Motor neuron (in vitro differentiated cells): Measurements from ENCODE around the gene GPX6. TPM values are rescaled to one million over a fixed set of nuclear protein-coding genes. Genes with fewer than 3 reads are reported as not detected.

Source experiments
- ATAC-seq, 8 experiments: fragments of 200-7000 bp; cut with Tn5 transposase; replicated peaks in 6 of 8; 2 replicates each; pipeline ENCODE4 v1.8.0; 2021; ENCODE audit warnings: mild to moderate bottlenecking in 8 of 8, moderate library complexity in 8 of 8
- H3K27ac ChIP-seq, 2 donors: fragments of 250-450 bp; sonication (Bioruptor Pico); 2 replicates each; pipeline ENCODE4 v1.9.0; 2021; ENCODE audit warnings: antibody characterized with exemption in 2 of 2, mild to moderate bottlenecking in 2 of 2, moderate library complexity in 1 of 2
- H3K4me1 ChIP-seq, 2 donors: fragments of 250-450 bp; sonication (Bioruptor Pico); replicated peaks in 1 of 2; 2 replicates each; pipeline ENCODE4 v1.6.1; 2021; ENCODE audit warnings: antibody characterized with exemption in 2 of 2, mild to moderate bottlenecking in 2 of 2, moderate library complexity in 1 of 2
- H3K4me3 ChIP-seq, 5 donors: fragments of 250-450 bp; sonication (Bioruptor Pico); 2 replicates each; pipeline ENCODE4 v1.9.0; 2021; ENCODE audit warnings: antibody characterized with exemption in 5 of 5, mild to moderate bottlenecking in 5 of 5, moderate library complexity in 4 of 5
- WGBS, 10 experiments: fragments of 450-650 bp; shearing (Covaris generic); methylation state at CpG; one replicate each; pipeline ENCODE4 v1.0.0; 2022; 5-methylcytosine and 5-hydroxymethylcytosine counted together
- in situ Hi-C, 9 experiments: fragments of 400-800 bp; cut with MboI; loops; one replicate each; pipeline ENCODE4 v1.15.0; 2021; ENCODE audit warnings: low sequenced_read_pairs in 9 of 9, low pct_unique_long_range_greater_than_20kb in 2 of 9; ENCODE audit not compliant: unreplicated experiment in 9 of 9
- total RNA-seq, 8 experiments: library from RNA; unstranded; fragments of 300-600 nt; gene quantifications; 2 replicates each; pipeline versions ENCODE4 v1.2.3 to v1.2.4, GENCODE V29; 2022

Gene GPX6
- total RNA-seq, 8 experiments from 2014 or later, result 0.15 to 0.38 TPM; not detected in 6

DNA sequence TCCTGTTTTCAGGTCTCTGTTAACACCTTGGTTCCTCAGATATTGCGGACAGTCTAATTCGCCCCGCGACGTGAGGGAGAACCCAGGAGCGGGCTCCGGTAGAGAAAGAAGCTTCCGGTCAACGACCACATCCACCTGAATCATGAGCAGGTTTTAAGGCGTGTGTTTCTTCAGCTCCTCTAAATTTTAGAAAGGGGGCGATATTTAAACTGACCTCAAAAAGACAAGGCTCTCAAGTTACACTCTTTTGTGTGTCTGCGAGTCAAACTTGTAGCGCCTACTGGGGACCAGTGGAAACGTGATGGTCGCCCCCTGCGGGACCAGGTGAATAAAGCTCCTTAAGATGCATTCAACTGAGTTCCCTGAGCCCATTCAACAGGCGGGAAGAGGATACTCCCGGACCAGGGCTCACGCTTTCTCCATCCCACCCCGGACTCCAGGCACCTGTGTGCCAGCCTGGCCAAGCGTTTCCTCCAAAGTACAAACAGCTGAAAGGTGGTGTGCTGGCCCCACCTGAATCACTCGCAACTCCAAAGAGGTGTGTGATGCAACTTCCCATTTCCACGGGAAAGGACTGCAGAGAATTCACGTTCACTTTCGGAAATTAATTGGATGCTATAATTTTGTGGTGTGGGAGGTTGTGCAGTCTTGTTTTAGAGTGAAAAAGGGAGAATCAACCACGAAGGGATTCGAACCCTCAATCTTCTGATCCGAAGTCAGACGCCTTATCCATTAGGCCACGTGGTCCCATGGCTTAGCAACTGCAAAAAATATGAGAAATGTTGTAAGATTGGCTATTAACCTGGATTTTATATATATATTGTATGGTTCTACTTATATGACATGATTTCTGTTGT is 27.1 kb upstream of the GPX6 start:
- ATAC-seq, result peak; percentile 74 to 89 (median 83)
- in situ Hi-C loops, result no loop called here
- Histone ChIP-seq H3K27ac (no peak overlapping the region), H3K4me3 (peak overlapping the region; percentile 12 to 36 (median 27)), H3K4me1 (peaks cover 0 to 5% of the 10 kb centered on the region in 2 donors)
- 0 to 34% (median 14%) methylated on average over 3 to 23 of the region's 30 CpGs for WGBS, 10 experiments

DNA sequence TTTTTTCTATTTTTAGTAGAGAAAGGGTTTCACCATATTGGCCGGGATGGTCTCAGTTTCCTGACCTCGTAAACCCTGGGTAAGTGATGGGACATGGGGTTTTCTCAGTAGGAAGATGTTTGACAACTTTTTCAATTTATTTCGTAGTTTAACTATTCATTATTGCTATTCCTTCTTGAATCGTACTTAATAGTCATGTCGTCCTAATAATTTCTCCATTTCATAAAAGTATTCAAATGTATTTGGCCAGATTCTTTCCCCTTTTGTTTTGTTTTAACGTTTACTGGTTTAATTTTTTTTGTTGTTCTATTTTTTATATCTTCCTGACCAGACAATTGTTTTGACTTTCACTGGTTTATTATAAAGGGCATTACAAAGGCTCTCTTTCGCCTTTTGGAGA is 26.4 kb upstream of the GPX6 start:
- 33 to 81% (median 70%) methylated on average over 3 to 7 of the region's 7 CpGs for WGBS, 10 experiments

DNA sequence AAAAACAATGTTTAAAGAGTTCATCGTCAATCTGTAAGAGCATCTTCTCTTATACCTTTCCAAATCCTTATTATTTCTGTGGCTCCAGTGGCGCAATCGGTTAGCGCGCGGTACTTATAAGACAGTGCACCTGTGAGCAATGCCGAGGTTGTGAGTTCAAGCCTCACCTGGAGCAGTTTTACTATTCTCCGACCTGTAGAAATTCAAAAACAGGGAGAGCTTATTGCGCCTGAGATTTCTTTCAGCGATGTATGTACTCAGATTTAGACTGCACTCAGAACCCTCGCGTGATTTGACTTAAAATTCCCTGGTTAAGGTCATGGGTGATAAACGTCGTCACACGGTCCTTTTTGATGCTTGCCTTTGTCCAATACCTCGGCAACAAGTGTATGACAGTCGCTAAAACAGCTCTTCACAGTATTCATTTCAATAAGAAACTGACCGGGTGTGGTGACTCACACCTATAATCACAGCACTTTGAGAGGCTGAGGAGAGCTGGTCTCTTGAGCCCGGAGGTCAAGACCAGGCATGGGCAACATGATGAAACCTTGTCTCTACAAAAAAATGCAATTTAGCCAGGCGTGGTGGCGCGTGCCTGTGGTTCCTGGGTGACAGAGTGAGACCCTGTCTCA is 22.0 kb upstream of the GPX6 start:
- ATAC-seq, result peak in 7 of 8 experiments; percentile 14 to 88 (median 60)
- 11 to 60% (median 43%) methylated on average over 5 to 22 of the region's 22 CpGs for WGBS, 10 experiments
- Histone ChIP-seq H3K27ac (no peak overlapping the region), H3K4me1 (no peaks in the 10 kb centered on the region), H3K4me3 (peak overlapping the region in 2 of 5 donors; percentile 0 to 11)
- in situ Hi-C loops, result no loop called here

More for the DNA sequence above, 26.4 kb upstream of the GPX6 start:
- no peak overlapping the region for H3K27ac ChIP-seq
- in situ Hi-C loops, result no loop called here
- H3K4me1 ChIP-seq, result peaks cover 0 to 5% of the 10 kb centered on the region in 2 donors
- no peak for ATAC-seq
- peak overlapping the region in 4 of 5 donors; percentile 15 to 36 (median 30) for H3K4me3 ChIP-seq

DNA sequence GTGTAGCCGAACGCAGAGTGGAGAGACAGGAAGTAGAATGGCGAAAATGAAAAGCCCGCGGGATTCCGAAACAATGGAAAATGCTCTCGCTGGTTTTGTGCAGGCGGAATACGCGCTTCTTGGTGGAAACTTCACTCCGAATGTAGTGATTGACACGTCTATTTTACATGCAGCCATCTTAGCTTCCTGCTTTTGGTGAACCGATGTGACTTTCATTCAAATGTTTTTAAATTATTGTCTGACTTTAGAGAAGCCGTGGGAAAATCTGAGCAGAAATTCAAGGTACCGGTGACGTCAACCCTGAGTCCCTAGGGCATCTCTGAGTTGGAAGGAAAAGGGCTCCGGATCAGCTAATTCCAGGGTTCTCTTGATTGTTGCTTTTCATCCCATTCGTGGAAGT is 21.5 kb upstream of the GPX6 start:
- peak overlapping the region in 3 of 5 donors; percentile 0 to 15 (median 11) for H3K4me3 ChIP-seq
- H3K4me1 ChIP-seq, result no peaks in the 10 kb centered on the region
- 0 to 41% (median 20%) methylated on average over 1 to 18 of the region's 18 CpGs for WGBS, 10 experiments
- H3K27ac ChIP-seq, result no peak overlapping the region
- ATAC-seq, result peak in 1 of 8 experiments; percentile 53
- in situ Hi-C loops, result no loop called here

- in situ Hi-C loops, result no loop called here
- WGBS, 10 experiments, result 0 to 83% (median 41%) methylated on average over 1 to 2 of the region's 2 CpGs; no CpG with 5 or more reads in 2 of the 10 experiments
- no peak for ATAC-seq
- H3K4me1 ChIP-seq, result no peaks in the 10 kb centered on the region
- no peak overlapping the region for H3K27ac ChIP-seq
- H3K4me3 ChIP-seq, result no peak overlapping the region
Observed at GRCh38 chr6:28534875-28535274, 19.3 kb upstream of the GPX6 start.

- WGBS, 10 experiments, result 0 to 87% (median 51%) methylated on average over 1 to 3 of the region's 3 CpGs; no CpG with 5 or more reads in 4 of the 10 experiments
- no peaks in the 10 kb centered on the region for H3K4me1 ChIP-seq
- H3K27ac ChIP-seq, result no peak overlapping the region
- no peak overlapping the region for H3K4me3 ChIP-seq
- ATAC-seq, result no peak
- in situ Hi-C loops, result no loop called here
Observed at GRCh38 chr6:28534306-28534705, 18.7 kb upstream of the GPX6 start.

DNA sequence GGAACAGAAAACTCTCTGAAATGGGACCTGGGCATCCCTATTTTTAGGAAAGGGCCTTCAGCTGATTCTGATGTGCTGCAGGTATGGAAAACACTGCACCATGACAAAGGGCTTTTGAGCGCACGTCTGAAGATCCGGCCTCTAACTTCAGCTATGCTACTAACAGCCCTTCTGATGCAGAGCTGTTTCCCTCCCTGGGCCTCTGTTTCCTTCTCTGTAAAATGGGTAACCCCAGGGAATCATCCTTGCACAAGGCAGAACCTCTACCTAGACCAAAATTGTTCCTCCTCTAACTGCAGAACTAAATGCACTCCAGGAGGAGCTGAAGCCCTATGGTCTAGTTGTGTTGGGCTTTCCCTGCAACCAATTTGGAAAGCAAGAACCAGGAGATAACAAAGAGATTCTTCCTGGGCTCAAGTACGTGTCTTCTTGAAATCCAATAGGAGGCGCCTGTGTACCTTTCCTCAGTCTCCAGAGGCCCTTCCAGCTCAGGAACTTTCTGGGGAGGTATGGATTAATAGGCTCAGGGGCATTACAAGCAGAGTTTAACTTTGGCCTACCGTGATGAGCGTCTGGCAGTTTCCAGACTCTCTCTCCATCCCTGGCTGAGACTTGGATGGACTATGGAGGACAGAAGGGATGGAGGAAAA is 16.0 kb upstream of the GPX6 start:
- no peak for ATAC-seq
- no peaks in the 10 kb centered on the region for H3K4me1 ChIP-seq
- in situ Hi-C loops, result no loop called here
- WGBS, 10 experiments, result 23 to 74% (median 49%) methylated on average over 3 to 7 of the region's 7 CpGs; no CpG with 5 or more reads in 5 of the 10 experiments
- no peak overlapping the region for H3K4me3 ChIP-seq
- H3K27ac ChIP-seq, result no peak overlapping the region

DNA sequence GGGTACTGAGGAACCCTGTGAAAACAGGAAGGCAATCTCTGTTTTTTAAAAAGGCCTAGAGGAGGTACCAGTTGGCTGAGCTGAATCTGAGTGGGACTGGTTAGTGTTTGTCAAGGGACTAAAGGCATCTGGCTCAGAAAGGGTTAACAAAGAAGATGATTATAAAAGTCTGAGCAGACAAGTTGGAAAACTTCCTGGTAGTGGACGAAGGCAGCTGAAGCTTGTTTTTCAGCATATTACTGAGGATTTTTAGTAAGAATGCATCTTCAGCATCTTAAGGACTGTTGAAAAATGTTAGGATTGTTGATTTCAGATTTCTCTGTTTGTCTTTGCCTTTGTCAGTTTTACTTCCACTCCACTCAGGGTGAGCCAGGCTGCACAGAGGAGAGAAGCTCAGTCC is 15.2 kb upstream of the GPX6 start:
- in situ Hi-C loops, result no loop called here
- 0 to 60% (median 11%) methylated on average over 1 of the region's 1 CpG; no CpG with 5 or more reads in 2 of the 10 experiments for WGBS, 10 experiments
- ATAC-seq, result no peak

DNA sequence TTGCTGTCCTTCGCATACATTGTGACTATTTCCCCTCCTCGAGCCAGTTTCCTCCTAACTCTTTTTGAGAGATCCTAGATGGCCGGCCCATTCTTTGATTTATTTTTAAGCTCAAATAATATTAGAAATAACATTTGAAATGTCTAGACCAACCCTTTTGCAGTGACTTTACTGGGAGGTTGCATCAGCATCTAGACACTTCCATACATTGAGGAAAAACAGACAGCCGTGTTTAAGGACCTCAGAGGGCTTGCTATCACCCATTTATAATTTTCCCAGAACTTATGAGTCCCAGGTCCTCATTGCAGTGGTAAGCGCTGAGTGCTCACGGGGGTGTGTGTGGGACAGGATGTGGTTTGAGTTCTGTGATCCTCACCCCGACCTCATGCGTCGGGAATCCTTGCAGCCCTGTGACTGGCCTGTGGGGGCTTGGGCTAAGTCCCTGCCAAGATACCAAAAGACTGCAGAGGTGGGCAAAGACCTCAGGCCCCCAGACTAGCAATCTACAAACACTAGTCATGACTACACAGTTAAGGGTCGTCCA is 10.0 kb upstream of the GPX6 start, which contains the start of gene GPX5:
GPX5 (plus strand) TSS at position 386 of the 544 bp plus-strand sequence; CDS start at position 519, 133 bp downstream.
- WGBS, 10 experiments, result 13 to 100% (median 68%) methylated on average over 1 to 6 of the region's 10 CpGs
- H3K4me3 ChIP-seq, result no peak within 1 kb of the TSS
- no peak for ATAC-seq
- H3K27ac ChIP-seq, result no peak within 1 kb of the TSS
- in situ Hi-C loops, result no loop called here
- H3K4me1 ChIP-seq, result no peaks in the 10 kb centered on the region

More for the DNA sequence above, 15.2 kb upstream of the GPX6 start:
- Histone ChIP-seq H3K4me1 (no peaks in the 10 kb centered on the region), H3K27ac (no peak overlapping the region), H3K4me3 (no peak overlapping the region)

- Histone ChIP-seq H3K4me3 (no peak overlapping the region), H3K27ac (no peak overlapping the region), H3K4me1 (no peaks in the 10 kb centered on the region)
- 0 to 100% (median 44%) methylated on average over 1 to 3 of the region's 3 CpGs; no CpG with 5 or more reads in 4 of the 10 experiments for WGBS, 10 experiments
- in situ Hi-C loops, result no loop called here
- ATAC-seq, result no peak
Observed at GRCh38 chr6:28523241-28523622, 7.6 kb upstream of the GPX6 start.

GRCh38 chr6:28522594-28523240 is 7.1 kb upstream of the GPX6 start:
- in situ Hi-C loops, result no loop called here

DNA sequence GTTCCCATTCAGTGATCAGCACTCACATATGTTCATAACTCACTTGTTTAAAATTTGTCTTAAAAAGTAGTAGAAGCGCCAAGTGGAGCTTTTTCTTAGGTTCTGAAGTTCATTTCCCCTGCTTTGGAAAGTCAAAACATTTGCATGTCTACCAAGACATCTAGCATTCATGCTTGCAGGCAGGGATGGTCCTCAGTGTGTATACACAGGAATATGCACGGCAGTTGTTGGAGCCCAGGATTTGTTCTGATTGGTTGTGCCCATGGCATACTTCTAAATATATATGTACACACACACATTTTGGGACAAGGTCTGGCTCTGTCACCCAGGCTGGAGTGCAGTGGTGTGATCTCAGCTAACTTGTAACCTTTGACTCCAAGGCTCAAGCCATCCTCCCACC is 2.4 kb upstream of the GPX6 start:
- no peaks in the 10 kb centered on the region for H3K4me1 ChIP-seq
- 0 to 89% (median 53%) methylated on average over 1 to 2 of the region's 2 CpGs; no CpG with 5 or more reads in 2 of the 10 experiments for WGBS, 10 experiments
- peak in 3 of 8 experiments; percentile 60 to 96 (median 62) for ATAC-seq
- H3K4me3 ChIP-seq, result no peak overlapping the region
- in situ Hi-C loops, result no loop called here
- no peak overlapping the region for H3K27ac ChIP-seq

More at GRCh38 chr6:28522594-28523240, 7.1 kb upstream of the GPX6 start:
- peak in 1 of 8 experiments; percentile 26 for ATAC-seq
- Histone ChIP-seq H3K27ac (no peak overlapping the region), H3K4me3 (no peak overlapping the region), H3K4me1 (no peaks in the 10 kb centered on the region)
